Smooth muscle cell of the coronary artery (primary cell): ENCODE results near the gene UTP11. TPM values are rescaled to one million over a fixed set of nuclear protein-coding genes. Genes with fewer than 3 reads are reported as not detected.

ENCODE experiments used
- total RNA-seq: library from RNA; depleted of rRNA; stranded (reverse); fragments of >200 nt; gene quantifications from 2 replicates; pipeline ENCODE4 v1.2.3, GENCODE V29; 2014; ENCODE audit warnings: low replicate concordance

Gene UTP11
- 12.5 and 32.8 TPM in 2 replicates for total RNA-seq

GRCh38 chr1:38012363-38013226 lies at the start of gene UTP11:
TSS of gene UTP11 (plus strand) at chr1:38012734. CDS start at chr1:38012803, 69 bp downstream.

GRCh38 chr1:38005195-38006007 lies 7.1 kb upstream of the UTP11 start, which contains the start of gene FHL3:
TSS of gene FHL3 (minus strand) at chr1:38005514. CDS start at chr1:37999412, 6,102 bp downstream.

DNA sequence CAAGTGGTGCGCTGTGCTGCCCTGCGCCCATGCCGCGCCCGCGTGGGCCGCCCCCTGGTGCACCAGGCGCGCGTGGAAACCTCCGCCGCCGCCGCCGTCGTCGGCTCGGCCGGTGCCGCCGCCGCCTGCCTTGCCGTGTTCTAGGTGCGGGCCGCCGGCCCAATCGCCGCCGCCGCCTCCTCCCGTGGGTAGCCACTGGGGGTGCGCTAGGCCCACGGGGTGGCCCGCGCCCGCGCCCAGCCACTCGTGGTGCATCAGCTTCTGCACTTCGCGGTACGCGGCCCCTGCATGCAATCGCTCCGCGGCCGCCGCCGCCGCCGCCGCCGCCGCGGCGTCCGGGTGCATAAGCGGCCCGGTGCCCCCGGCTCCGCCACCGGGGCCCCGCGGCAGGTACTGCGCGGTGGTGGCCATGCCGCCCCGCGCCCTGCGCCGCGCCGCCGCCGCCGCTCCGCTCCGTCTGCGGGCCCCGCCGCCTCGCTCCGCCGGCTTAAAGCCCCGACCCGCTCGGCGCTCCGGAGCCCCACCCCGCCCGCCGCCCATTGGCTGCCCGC lies 33.9 kb downstream of the UTP11 start, which contains the start of gene POU3F1:
Gene POU3F1, minus strand, starts transcription at position 461 of the 551 bp plus-strand sequence. Its CDS starts 50 bp downstream, at position 411.

Other genes starting within 250 kb of the UTP11 start
- not detected in 2 replicates for gene EPHA10, start 247.6 kb upstream of the UTP11 start, total RNA-seq
- 0.35 and 0.38 TPM in 2 replicates for gene MANEAL, start 218.9 kb upstream of the UTP11 start, total RNA-seq
- 4.7 and 27.9 TPM in 2 replicates for gene C1orf122, start 204.9 kb upstream of the UTP11 start, total RNA-seq
- gene YRDC, start 204.5 kb upstream of the UTP11 start, total RNA-seq: 4.4 and 17.4 TPM in 2 replicates
- 1.9 and 2.0 TPM in 2 replicates for gene MTF1, start 153.1 kb upstream of the UTP11 start, total RNA-seq
- 23.1 and 45.3 TPM in 2 replicates for gene INPP5B, start 65.7 kb upstream of the UTP11 start, total RNA-seq
- gene SF3A3, start 22.7 kb upstream of the UTP11 start, total RNA-seq: 84.4 and 99.5 TPM in 2 replicates
- 10.9 and 26.4 TPM in 2 replicates for gene FHL3, start 7.2 kb upstream of the UTP11 start, total RNA-seq
- gene POU3F1, start 34.1 kb downstream of the UTP11 start, total RNA-seq: not detected in 2 replicates